A549 (cell line): Measurements from ENCODE around the gene ADSL.

ENCODE experiments used
- BCL3 ChIP-seq: fragments of >200 bp; sonication (Bioruptor Twin); formaldehyde crosslinking; IDR thresholded peaks from 3 replicates; pipeline ENCODE4 v1.6.1; 2016
- CTCF ChIP-seq: fragments of >200 bp; sonication (Bioruptor Twin); formaldehyde crosslinking; IDR thresholded peaks from 3 replicates; pipeline ENCODE4 v1.5.1; 2016
- EP300 ChIP-seq, 2 experiments: fragments of >200 bp; sonication (Bioruptor Twin); formaldehyde crosslinking; IDR thresholded peaks; 2 replicates in 1 of 2; 3 replicates in 1 of 2; pipeline ENCODE4 v1.6.1; 2016 to 2017
- NFE2L2 ChIP-seq: fragments of 150-350 bp; conservative IDR thresholded peaks from 2 replicates; pipeline ENCODE4 v1.6.1; 2014; ENCODE audit warnings: low read length
- SMC3 ChIP-seq: fragments of >200 bp; sonication (Bioruptor Twin); formaldehyde crosslinking; IDR thresholded peaks from 3 replicates; pipeline ENCODE4 v1.6.1; 2018; ENCODE audit warnings: inconsistent platforms
- USF2 ChIP-seq: fragments of 450-650 bp; IDR thresholded peaks from 2 replicates; pipeline ENCODE4 v1.6.1; 2014; ENCODE audit warnings: antibody characterized with exemption
- ZC3H11A ChIP-seq: fragments of 450-650 bp; IDR thresholded peaks from 2 replicates; pipeline ENCODE4 v1.6.1; 2014; ENCODE audit warnings: antibody characterized with exemption, mild to moderate bottlenecking

- TF ChIP-seq NFE2L2 (no peak), ZC3H11A (no peak), CTCF (no peak), SMC3 (no peak), USF2 (no peak), EP300 (IDR thresholded peaks at IDR 0.05) (no peak), BCL3 (no peak)
Observed at GRCh38 chr22:40414838-40415505, 68.7 kb downstream of the ADSL start.
